Neural cell (in vitro differentiated cells): ENCODE results near the gene GMDS.

ENCODE experiments used
- CTCF ChIP-seq: fragments of 450-650 bp; IDR thresholded peaks from 2 replicates; pipeline ENCODE4 v1.5.1; 2014; ENCODE audit warnings: antibody characterized with exemption, mild to moderate bottlenecking, moderate library complexity; ENCODE audit not compliant: poor library complexity, severe bottlenecking
- EP300 ChIP-seq: fragments of 450-650 bp; conservative IDR thresholded peaks from 2 replicates; pipeline ENCODE4 v1.6.1; 2014; ENCODE audit warnings: antibody characterized with exemption, mild to moderate bottlenecking, moderate library complexity; ENCODE audit not compliant: poor library complexity, severe bottlenecking
- EZH2 ChIP-seq: fragments of 200-600, 300-800 bp; shearing (Covaris generic), sonication (generic); IDR thresholded peaks from 2 replicates; pipeline ENCODE4 v1.6.1; 2014; ENCODE audit warnings: antibody characterized with exemption, low read length, borderline replicate concordance, mild to moderate bottlenecking; ENCODE audit not compliant: insufficient read depth, poor library complexity, severe bottlenecking
- POLR2AphosphoS5 ChIP-seq: IDR thresholded peaks from 2 replicates; pipeline ENCODE4 v1.6.1; 2012

GRCh38 chr6:1712451-1712850 lies 533.0 kb downstream of the GMDS start:
- TF ChIP-seq CTCF, result no peak
- no peak for TF ChIP-seq EP300
- TF ChIP-seq POLR2AphosphoS5, result no peak
- TF ChIP-seq EZH2, result no peak
